GM23338 (cell line): ENCODE results near the gene TAMM41.

Source experiments
- EZH2 ChIP-seq: fragments of 200-600 bp; sonication (generic); IDR thresholded peaks from one replicate; pipeline ENCODE4 v1.8.0; 2017; ENCODE audit warnings: antibody characterized with exemption, mild to moderate bottlenecking, low read depth; ENCODE audit not compliant: unreplicated experiment
- JUNB ChIP-seq: IDR thresholded peaks from one replicate; pipeline ENCODE4 v1.6.1; 2016; ENCODE audit warnings: antibody characterized with exemption; ENCODE audit not compliant: unreplicated experiment
- POLR2AphosphoS5 ChIP-seq: IDR thresholded peaks from 2 replicates; pipeline ENCODE4 v1.6.1; 2016; ENCODE audit warnings: antibody characterized with exemption, low read depth
- TF ChIP-seq, protein P1 (sequence below), 2 experiments: fragments of 200-600 bp in 1 of 2; sonication (generic) in 1 of 2; conservative IDR thresholded peaks; 2 replicates each; pipeline versions ENCODE4 v1.5.1 to v1.6.1; 2016 to 2017; ENCODE audit warnings: antibody characterized with exemption in 2 of 2, low read depth in 2 of 2, mild to moderate bottlenecking in 2 of 2, moderate library complexity in 1 of 2
- TF ChIP-seq, protein P2 (sequence below): IDR thresholded peaks from one replicate; pipeline ENCODE4 v1.6.1; 2018; ENCODE audit warnings: antibody characterized with exemption; ENCODE audit not compliant: unreplicated experiment

DNA sequence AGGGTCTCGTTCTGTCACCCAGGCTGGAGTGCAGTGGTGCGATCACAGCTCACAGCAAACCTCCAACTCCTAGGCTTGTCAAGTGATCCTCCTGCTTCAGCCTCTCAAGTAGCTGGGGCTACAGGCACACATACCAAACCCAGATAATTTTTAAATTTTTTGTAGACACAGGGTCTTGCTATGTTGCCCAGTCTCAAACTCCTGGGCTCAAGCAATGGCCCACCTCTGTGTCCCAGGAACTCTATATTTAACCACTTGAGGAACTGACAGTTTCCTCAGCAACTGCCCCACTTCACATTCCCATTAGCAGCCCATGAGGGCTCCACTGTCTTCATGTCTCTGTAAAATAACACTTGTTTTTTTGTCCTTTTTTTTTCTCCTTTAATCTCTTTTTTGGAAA, 68.4 kb downstream of the TAMM41 start:
- TF ChIP-seq, protein P1, sequence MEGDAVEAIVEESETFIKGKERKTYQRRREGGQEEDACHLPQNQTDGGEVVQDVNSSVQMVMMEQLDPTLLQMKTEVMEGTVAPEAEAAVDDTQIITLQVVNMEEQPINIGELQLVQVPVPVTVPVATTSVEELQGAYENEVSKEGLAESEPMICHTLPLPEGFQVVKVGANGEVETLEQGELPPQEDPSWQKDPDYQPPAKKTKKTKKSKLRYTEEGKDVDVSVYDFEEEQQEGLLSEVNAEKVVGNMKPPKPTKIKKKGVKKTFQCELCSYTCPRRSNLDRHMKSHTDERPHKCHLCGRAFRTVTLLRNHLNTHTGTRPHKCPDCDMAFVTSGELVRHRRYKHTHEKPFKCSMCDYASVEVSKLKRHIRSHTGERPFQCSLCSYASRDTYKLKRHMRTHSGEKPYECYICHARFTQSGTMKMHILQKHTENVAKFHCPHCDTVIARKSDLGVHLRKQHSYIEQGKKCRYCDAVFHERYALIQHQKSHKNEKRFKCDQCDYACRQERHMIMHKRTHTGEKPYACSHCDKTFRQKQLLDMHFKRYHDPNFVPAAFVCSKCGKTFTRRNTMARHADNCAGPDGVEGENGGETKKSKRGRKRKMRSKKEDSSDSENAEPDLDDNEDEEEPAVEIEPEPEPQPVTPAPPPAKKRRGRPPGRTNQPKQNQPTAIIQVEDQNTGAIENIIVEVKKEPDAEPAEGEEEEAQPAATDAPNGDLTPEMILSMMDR (conservative IDR thresholded peaks at IDR 0.05; ENCODE audit: low read depth in 2 of 2), result no peak
- no peak for TF ChIP-seq POLR2AphosphoS5
- TF ChIP-seq, protein P2, sequence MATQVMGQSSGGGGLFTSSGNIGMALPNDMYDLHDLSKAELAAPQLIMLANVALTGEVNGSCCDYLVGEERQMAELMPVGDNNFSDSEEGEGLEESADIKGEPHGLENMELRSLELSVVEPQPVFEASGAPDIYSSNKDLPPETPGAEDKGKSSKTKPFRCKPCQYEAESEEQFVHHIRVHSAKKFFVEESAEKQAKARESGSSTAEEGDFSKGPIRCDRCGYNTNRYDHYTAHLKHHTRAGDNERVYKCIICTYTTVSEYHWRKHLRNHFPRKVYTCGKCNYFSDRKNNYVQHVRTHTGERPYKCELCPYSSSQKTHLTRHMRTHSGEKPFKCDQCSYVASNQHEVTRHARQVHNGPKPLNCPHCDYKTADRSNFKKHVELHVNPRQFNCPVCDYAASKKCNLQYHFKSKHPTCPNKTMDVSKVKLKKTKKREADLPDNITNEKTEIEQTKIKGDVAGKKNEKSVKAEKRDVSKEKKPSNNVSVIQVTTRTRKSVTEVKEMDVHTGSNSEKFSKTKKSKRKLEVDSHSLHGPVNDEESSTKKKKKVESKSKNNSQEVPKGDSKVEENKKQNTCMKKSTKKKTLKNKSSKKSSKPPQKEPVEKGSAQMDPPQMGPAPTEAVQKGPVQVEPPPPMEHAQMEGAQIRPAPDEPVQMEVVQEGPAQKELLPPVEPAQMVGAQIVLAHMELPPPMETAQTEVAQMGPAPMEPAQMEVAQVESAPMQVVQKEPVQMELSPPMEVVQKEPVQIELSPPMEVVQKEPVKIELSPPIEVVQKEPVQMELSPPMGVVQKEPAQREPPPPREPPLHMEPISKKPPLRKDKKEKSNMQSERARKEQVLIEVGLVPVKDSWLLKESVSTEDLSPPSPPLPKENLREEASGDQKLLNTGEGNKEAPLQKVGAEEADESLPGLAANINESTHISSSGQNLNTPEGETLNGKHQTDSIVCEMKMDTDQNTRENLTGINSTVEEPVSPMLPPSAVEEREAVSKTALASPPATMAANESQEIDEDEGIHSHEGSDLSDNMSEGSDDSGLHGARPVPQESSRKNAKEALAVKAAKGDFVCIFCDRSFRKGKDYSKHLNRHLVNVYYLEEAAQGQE, result no peak
- no peak for TF ChIP-seq EZH2
- TF ChIP-seq JUNB, result no peak
